Glomerular visceral epithelial cell (primary cell): ENCODE measurements around the gene ATCAY.
"Not testable (repeated sequence)": the region's sequence is repeated elsewhere in the genome, so short reads cannot be mapped to it uniquely, and the experiment has no call there.

Source experiments
- DNase-seq: peaks from one replicate; pipeline ENCODE4 v3.0.0-alpha.2; 2016; ENCODE audit errors: extremely low spot score

ATCAY gene

DNA sequence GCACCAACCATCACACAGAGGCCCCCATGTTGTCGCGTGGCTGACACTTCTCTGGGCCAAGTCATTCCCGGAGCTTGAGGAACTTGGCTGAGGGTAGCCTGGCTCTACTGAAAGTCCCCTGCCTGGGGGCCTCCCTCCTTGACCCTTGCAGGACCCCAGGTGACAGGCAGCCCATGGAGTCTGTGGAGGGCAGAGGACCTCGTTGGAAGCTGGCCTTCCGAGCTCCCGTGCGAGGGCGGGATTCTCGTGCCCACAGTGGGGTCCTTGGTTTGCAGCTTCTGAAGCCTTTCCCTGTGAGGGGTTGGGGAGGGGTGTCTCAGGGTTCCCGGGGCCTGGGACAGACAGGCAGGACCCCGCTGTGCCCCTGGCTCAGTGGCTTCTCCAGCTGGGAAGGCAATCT is 68.8 kb downstream of the ATCAY start:
- DNase-seq = no peak

DNA sequence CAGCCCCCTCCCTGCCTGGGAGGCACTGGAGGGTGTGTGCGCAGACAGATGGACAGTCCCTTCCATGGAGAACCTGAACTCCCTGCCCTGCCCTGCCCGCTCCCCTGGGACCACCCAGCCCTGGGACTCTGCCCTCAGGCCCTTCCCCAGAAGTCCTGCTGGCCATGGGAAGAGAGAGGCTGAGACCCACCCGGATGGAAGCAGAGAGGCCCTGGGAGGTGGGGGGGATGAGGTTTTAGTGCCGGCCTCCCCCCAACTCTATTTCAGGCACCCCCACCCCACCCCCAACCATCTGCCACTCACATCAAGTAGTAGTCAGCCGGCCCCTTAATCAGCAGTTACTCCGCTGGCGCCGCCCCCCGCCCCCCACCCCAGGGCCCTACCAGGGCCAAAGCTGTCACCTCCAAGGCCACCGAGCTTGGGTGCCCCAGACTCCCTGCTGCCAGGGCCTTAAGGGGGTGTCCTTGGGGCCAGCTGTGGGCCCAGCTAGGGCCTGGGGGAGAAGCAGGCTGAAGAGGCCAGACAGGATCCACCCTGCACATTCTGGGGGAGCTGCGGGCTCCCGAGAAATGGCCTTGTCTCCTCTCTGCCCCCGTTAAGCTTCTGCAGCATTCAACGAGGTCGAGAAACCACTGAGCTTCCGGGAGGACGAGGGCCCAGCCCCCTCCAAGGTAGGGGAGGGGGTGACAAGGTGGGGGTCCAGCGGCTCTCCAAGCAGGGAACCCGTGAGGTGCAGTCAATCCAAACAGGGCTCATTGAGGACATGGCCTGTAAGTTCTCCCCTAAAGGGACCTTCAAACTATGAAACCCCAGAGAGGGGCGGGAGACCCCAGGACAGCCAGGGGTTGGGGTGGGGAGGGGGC is 69.7 kb downstream of the ATCAY start:
- no peak for DNase-seq

DNA sequence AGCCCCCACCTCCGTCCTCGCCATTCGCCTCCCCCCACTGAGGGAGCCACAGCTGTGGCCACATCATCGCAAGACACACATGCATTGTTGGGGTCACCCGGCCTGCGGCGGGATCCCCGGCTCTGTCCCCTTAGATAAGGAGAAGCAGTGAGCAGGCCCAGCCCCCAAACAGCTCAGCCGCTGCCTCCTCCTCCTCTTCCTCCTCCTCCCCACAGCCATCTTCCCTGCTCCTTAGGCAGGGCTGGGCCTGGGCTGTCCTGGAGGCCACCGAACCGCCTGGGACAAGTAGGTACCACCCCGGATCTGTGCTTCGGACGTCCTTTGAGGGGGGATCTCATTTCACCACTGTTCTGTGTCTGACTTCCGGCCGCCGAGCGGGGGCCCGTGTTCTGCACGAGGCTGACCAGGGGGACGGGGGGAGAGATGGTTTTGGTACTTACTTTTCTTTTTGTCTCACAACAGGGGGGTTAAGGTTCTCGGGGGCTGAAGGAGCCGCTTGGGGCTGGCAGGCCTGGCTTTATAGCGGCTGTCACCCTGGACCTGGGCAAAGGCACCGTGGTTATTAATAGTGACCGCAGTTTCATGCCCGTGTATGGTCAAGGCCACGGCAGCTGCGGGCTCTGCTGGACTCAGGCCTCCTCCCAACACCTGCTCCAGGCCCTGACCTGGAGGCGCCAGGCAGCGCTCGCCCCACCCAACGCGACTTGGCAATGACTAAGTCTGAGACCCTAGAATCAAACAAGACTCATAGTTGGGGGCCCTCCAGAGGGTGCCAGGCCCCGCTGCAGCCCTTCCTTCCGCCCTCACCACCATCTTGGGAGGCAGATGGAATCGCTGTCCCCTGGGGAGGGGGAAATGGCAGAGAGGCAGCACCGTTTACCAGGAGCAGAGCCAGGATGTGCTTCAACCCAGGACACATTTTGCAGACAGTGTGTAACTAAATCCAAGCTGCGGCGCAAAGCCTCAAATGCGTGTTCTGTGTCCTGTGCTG is 70.7 kb downstream of the ATCAY start:
- DNase-seq = no peak

DNA sequence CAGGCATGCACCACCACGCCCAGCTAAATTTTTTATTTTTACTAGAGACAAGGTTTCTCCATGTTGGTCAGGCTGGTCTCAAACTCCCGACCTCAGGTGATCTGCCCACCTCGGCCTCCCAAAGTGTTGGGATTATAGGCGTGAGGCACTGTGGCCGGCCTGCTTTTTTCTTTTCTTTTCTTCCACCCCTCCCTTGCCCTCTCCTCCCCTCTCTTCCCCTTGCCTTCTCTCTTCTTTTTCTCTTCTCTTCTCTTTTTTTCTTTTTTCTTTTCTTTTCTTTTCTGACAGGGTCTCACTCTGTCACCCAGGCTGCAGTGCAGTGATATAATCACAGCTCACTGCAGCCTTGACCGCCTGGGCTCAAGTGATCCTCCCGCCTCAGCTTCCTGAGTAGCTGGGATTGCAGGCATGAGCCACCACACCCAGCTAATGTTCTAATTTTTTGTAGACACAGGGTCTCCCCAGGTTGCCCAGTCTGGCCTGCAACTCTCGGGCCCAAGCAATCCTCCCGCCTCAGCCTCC is 72.3 kb downstream of the ATCAY start:
- not testable (repeated sequence) for DNase-seq

DNA sequence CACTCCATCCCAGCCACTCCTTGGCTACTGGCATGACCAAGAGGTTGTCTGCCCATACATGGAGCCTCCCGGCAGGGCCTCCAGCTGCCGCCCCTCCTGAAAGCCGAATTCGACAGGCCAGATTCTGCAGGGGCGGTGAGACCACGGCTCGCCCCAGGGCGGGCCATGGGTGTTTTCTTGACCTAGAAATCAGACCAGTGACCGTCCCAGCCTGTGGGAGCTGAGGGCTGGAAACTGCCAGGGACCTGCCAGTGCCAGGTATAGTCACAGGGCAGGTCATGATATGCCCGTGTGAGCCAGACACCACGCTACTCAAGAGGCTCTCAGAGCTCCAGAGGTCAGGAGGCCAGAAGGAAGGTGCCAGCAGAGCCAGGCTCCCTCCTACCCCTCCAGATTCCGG is 73.6 kb downstream of the ATCAY start:
- no peak for DNase-seq

DNA sequence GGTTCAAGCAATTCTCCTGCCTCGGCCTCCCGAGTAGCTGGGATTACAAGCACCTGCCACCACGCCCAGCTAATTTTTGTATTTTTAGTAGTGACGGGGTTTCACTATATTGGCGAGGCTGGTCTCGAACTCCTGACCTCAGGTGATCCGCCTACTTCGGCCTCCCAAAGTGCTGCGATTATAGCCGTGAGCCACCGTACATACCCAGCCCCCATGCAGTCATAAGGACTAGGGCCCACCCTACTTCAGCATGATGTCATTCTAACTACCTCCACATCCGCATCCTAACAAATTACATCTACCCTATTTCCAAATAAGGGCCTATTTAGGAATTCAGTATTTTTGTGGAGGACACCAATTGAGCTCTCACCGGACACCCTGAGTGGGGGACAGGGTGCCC is 74.8 kb downstream of the ATCAY start:
- not testable (repeated sequence) for DNase-seq

DNA sequence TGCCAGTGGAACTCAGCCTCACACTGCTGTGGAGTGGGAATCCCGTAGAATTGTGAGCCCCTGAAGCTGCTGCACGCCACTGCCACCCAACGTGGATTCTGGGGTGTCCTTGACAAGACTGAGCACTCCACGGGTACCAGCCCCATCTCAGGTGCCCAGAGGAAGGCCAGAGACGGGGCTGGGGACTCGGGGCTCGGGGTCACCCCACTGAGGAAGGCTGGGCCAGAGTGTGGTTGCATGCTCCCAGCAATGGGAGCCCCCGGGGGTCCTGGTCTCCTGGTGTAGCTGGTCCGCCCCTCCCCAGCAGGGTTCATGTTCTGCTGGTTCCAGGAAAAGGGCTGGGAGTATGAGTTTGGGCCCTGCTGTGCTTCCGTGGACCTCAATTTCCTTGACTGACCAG is 75.2 kb downstream of the ATCAY start:
- DNase-seq = no peak

DNA sequence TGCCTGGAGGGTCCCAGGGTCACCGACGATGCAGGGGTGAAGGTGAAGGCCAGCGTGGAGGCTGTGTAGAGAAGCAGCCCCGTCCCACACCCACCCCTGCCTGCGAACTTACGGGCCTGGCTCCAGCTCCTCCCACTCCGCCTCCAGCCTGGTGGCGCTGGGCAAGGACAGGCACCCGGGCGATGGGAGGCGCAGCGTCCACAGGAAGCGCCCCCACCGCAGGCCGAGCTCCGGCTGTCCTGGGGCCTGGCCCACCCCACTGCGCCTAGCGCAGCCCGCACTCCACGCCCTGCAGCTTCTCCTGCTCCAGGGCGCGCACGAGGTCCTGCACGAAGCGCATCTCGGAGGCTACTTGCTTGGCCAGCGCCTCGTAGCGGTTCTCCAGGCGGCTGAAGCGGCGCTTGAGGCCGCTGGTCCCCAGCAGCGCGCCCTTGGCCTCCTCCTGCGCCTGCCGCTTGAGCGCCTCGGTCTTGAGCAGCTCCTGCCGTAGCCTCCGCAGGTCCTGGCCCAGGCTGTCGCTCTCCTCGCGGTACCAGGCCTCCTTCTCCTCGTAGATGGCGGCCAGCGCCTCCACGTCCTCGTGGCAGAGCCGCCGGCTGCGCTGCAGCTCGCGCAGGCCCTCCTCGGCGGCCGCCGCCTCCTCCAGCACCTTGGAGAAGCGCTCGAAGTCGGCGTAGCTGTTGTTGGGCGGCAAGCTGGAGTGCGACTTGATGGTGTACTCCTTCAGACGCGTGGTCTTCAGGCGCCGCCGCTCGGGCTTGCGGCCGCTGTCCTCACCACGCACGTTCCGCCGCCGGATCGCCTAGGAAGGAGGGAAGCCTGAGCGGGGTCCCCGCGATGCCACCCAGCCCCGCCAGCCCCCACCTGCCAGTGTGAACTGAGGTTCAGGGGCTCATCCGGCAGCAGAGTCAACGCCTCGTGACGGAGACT is 78.6 kb downstream of the ATCAY start:
- DNase-seq = no peak

DNA sequence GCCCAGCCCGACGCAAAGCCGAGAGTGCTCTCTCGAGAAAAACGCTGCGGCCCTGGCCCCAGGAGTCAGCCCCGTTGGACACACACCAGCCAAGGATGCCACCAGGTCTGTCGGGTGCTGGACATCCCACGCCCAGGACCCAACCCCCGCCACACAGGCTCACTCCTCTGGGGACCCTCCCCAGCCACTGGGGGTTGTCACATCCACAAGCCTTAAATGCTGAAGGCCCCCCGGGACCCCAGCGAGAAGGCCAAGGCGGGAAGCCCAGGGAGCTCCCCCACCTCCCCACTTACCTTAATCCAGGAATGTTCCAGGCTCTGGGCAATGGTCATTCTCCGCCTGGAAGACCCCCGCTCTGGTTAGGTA is 79.3 kb downstream of the ATCAY start:
- no peak for DNase-seq

DNA sequence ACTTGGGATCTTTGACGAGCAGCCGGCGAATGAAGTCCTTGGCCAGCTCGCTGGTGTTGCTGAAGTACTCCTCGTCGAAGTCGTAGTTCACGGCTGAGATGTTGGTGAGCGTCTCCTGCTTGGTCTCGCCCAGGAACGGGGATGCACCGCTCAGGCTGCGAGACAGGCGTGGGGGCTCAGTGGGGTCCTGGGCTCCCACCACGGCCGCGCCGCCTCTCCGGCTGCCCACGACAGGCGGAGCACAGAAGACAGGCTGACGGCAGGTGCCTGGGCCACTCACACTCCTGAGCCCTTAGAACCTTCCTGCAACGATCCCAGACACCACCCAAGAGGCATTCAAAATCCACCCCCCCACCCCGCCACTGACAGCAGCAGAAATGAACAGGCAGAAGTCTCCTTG is 80.5 kb downstream of the ATCAY start:
- no peak for DNase-seq

DNA sequence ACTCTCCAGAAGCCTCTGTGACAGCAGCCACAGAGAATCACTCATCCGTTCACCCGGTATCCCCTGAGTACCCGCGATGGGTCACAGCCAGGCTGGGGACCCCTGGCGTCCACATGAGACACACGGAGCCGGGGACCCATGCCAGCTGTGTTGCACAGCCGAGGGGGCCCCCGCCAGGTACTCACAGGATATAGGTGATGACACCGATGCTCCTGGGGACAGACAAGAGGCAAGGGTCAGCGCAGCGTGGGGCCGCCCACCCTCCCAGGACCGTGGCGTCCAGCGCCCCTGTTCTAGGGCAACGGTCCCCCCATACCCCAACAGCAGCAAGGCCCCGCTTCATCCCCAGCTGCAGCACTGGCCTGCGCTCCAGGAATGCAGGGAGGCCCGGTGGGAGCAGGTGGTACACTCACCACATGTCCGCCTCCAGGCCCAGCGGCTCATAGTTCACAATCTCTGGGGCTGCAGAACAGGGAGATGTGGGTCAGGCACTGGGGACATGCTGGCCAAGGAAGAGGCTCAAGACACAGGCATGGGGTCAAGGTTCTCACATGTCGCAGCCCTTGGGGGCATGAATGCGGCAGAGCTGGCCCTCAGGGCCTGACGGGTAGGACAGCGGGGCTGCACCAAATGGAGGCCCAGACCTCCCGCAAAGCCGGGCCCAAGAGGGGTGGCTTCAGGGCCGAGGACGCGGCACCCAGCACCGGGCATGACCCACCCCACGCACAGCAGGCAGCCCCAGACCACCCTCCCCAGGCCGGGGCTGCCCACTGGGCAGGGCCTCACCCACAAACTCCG is 83.2 kb downstream of the ATCAY start:
- no peak for DNase-seq

DNA sequence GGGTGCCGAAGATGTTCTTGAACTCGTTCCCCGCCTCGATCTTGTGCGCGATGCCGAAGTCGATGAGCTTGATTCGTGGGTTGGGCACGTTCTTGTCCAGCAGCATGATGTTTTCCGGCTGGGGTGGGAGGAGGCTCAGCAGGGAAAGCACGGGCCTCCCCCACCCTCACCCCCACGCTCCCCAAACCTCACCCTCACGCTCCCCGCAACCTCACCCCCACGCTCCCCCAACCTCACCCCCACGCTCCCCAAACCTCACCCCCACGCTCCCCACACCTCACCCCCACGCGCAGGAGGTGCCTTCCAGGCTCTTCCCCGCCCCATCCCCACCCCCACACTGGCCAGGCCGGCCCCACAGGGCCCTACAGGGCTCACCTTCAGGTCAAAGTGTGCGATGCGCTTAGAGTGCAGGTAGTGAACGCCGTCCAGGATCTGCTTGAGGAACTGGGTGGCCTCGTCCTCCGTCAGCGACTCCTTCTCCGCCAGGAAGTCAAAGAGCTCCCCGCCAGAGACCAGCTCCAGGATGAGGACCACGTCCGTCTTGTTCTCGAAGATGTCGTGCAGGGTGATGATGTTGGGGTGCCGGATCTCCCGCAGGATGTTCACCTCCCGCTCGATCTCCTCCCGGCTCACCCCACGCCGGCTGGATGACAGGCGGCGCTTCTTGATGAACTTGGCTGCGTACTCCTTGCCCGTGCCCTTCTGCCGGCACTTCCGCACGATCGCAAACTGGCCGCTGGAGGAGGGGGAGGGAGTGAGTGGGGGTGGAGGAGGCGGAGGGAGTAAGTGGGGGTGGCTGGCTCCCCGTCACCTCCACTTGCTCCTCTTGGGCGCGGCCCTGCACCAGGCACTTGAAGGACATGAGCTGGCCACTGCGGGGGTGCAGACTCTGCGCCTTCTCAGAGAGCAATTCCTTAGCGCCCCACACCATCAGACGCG is 84.0 kb downstream of the ATCAY start:
- DNase-seq = no peak

DNA sequence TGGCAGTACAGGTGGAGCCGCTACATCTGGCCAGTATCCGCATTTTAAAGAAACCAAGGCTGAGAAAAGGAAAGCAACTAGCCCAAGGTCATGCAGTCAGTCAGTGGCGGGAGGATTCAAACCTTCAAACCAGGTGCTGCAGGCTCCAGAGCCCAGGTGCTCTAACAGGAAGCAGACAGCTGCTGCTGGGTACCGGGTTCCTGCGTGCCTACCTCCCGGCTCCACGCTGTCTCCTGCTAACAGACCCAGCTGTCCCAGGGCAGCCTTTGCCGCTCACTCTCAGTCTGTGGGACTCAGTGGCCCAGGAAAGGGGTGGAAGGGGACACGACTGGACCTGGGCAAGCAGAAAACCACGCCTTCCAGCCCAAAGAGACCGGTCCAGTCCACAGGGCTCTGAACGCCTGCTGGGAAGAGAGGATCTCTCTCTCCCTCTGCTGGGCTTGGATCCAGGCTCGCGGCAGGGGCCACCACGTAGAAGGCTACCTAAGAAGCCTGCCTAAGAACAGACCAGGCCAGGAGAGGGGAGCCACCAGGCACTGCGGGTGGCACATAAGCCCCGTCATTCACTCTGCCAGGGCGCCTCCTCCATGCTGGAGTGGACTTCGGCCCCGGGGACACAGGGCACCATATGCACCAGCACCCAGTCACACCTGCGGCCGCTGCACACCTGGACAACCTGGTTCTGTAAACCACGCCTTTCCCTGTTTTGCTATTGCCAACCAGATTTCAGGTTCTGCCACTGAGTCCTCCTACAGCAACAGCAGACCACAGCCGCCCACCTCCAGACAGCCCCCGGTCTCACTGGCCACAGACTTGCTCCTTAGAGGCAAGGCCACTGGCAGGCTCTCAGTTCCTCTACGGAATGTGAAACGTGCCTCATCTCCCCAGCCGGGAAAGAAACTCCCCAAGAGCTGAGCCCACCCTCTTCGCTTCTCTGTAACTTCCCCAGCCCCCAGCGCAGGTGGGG is 85.8 kb downstream of the ATCAY start:
- DNase-seq = no peak

DNA sequence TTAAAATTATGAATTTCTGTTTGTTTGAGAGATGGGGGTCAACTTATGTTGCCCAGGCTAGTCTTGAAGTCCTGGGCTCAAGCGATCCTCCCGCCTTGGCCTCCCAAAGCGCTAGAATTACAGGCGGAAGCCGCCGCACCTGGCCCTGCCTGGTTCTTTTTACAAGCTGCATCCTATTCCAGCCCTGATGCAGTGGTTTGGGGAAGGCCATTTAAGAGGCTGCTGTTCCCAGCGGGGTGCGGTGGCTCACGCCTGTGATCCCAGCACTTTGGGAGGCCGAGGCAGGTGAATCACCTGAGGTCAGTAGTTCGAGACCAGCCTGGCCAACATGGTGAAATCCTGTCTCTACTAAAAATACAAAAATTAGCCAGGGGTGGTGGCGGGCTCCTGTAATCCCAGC is 87.5 kb downstream of the ATCAY start:
- DNase-seq = not testable (repeated sequence)

DNA sequence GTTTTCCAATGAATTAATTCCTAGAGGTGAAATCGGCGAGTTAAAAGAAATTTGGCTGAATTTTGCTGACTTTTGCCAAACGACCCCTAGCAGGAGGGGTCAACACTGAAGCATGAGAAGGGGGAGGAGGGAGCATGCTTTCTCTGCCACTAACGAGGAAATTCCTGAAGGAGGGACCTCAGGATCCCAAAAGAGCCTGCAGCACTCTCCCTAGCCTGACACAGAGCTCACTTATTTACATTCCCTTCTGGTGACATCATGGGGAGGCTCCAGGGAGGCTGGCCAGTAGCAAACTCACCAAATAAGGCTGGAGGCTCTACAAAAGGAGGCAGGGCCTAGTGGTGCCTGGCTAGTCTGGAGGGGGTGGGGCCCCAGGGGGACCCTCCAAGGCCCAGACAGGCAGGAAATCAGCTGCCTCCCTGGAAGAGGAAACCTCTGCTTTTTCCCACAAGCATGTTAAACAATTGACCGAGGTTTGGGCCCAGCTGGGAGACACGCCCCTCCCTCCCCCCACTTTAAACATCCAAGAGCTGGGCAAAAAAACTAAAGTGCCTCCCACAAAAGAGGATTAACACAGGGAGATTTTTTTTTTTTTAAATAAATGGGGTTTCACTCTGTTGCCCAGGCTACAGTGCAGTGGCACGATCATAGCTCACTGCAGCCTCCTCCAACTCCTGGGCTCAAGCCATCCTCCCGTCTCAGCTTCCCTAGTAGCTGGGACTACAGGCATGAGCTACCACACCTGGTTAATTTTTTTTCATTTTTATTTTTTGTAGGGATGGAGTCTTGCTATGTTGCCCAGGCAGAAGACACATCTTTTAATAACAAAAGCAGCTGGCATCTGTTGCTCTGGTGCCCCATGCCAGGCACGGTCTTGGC is 88.3 kb downstream of the ATCAY start:
- peak; percentile 99 for DNase-seq

DNA sequence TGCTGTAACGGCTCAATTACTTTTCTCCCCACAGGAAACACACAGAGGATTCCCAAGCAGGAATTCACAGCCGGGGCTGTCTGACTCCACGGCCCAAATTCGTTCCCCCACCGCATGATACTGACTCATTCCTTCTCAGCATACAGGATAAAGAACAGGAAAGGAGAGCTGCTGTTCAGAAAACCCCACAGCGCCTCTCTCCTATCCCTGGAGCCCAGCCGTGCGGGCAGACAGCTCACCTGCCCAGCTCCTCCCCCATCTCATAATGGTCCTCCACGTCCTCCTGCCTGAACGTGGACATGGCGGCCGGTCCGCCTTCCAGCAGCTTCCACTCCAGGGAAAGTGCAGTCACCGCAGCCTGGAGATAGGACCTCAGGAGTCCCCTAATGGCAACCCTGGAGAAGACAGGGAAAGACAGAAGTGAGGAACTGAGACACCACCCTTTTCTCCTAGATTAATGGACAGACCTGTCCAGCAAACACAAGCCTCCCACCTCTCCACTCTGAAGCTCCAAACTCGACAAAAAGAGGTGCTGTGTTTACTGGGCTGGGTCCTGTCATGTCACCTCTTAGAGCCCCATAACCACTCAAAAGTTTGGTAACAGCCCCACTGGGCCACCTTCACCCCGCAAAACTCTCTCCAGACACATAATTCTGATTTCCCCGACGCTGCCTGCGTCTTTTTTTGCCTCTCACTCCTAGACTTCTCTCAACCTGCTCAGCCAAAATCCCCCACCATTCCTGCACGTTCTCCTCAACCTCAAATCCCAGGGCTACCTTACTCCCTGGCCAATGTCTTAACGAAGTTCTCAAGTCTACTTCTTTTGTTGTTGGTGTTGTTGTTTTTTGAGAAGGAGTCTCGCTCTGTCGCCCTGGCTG is 89.2 kb downstream of the ATCAY start:
- DNase-seq = peak; percentile 90
